HG03060 (cell line): ENCODE measurements around the gene CHMP1B.
"Not testable (repeated sequence)": the region's sequence is repeated elsewhere in the genome, so short reads cannot be mapped to it uniquely, and the experiment has no call there.

ENCODE experiments used
- ATAC-seq: cut with Tn5 transposase; IDR thresholded peaks from one replicate; pipeline ENCODE4 v1.9.1; 2021; ENCODE audit warnings: low read depth, moderate number of reproducible peaks; ENCODE audit not compliant: unreplicated experiment

The CHMP1B gene

GRCh38 chr18:11892438-11892837 lies 41.2 kb downstream of the CHMP1B start:
- ATAC-seq, result not testable (repeated sequence)

- no peak for ATAC-seq
These were observed 46.6 kb downstream of the CHMP1B start for GRCh38 chr18:11897781-11898180.

GRCh38 chr18:11899063-11899462 lies 47.9 kb downstream of the CHMP1B start:
- ATAC-seq, result no peak

- no peak for ATAC-seq
These were observed 50.7 kb downstream of the CHMP1B start for GRCh38 chr18:11901826-11902438.

GRCh38 chr18:11902522-11903292 lies 51.5 kb downstream of the CHMP1B start:
- ATAC-seq, result no peak
